A673 (cell line): ENCODE data around the gene LRRC10B. TPM values are rescaled to one million over a fixed set of nuclear protein-coding genes. Genes with fewer than 3 reads are reported as not detected.

Experiments
- BruUV-seq: library from RNA; stranded (reverse); fragments of 400-500 nt; replicated peaks from 2 replicates; lab custom pipeline; 2021; lab: Mats Ljungman, UMichigan
- CTCF ChIA-PET: fragments of 300-600 bp; sonication (Branson Sonifier 250); formaldehyde crosslinking; loops from one replicate; lab custom pipeline; 2022; ENCODE audit warnings: antibody characterized with exemption; lab: Charles Lee
- POLR2A ChIA-PET: fragments of 300-600 bp; sonication (Branson Sonifier 250); formaldehyde crosslinking; loops from one replicate; lab custom pipeline; 2022; ENCODE audit warnings: antibody characterized with exemption; ENCODE audit not compliant: low non-redundant PET; lab: Charles Lee
- DNase-seq: peaks from one replicate; pipeline ENCODE4 v3.0.0-alpha.2; 2015; ENCODE audit warnings: low spot score
- H3K27ac ChIP-seq: fragments of 200-600 bp; sonication (generic); 2 replicates; pipeline ENCODE4 v1.5.1; 2016; ENCODE audit warnings: mixed run types, low read depth, mild to moderate bottlenecking, mixed read lengths, antibody characterized with exemption, low read length; ENCODE audit not compliant: poor library complexity, severe bottlenecking
- H3K27me3 ChIP-seq: fragments of 200-600 bp; sonication (generic); replicated peaks from 2 replicates; pipeline ENCODE4 v1.6.1; 2017; ENCODE audit warnings: mixed run types, low read depth, mild to moderate bottlenecking, mixed read lengths, antibody characterized with exemption, low read length; ENCODE audit not compliant: insufficient read depth, poor library complexity
- H3K36me3 ChIP-seq: fragments of 200-600 bp; sonication (generic); 2 replicates; pipeline ENCODE4 v1.6.1; 2016; ENCODE audit warnings: mixed run types, mild to moderate bottlenecking, mixed read lengths, antibody characterized with exemption, low read length; ENCODE audit not compliant: insufficient read depth, poor library complexity, severe bottlenecking
- H3K4me1 ChIP-seq: fragments of 200-600 bp; sonication (generic); 2 replicates; pipeline ENCODE4 v1.6.1; 2017; ENCODE audit warnings: mixed run types, mild to moderate bottlenecking, mixed read lengths, antibody characterized with exemption, low read length; ENCODE audit not compliant: insufficient read depth, poor library complexity, severe bottlenecking
- H3K4me3 ChIP-seq: fragments of 200-600 bp; sonication (generic); 2 replicates; pipeline ENCODE4 v1.5.1; 2016; ENCODE audit warnings: low read depth, mixed run types, mild to moderate bottlenecking, mixed read lengths, low read length; ENCODE audit not compliant: poor library complexity, severe bottlenecking
- H3K9me3 ChIP-seq: fragments of 200-600 bp; sonication (generic); 2 replicates; pipeline ENCODE4 v1.6.1; 2016; ENCODE audit warnings: mixed run types, low read depth, mild to moderate bottlenecking, mixed read lengths, antibody characterized with exemption, low read length; ENCODE audit not compliant: poor library complexity, severe bottlenecking
- EZH2 ChIP-seq: fragments of 200-600 bp; sonication (generic); IDR thresholded peaks from 2 replicates; pipeline ENCODE4 v1.6.1; 2017; ENCODE audit warnings: borderline replicate concordance, low read depth, mild to moderate bottlenecking, mixed read lengths, antibody characterized with exemption, low read length; ENCODE audit not compliant: poor library complexity, severe bottlenecking
- intact Hi-C: fragments of 100-400 bp; cut with micrococcal nuclease; formaldehyde crosslinking; loops from one replicate; pipeline ENCODE4 v1.10.0; 2022; ENCODE audit not compliant: unreplicated experiment
- total RNA-seq: library from RNA; stranded (reverse); gene quantifications from 2 replicates; pipeline ENCODE4 v1.2.3, GENCODE V29; 2021
- TF ChIP-seq, protein P1 (sequence below): fragments of 300-800, 200-600 bp; sonication (generic); conservative IDR thresholded peaks from 2 replicates; pipeline ENCODE4 v1.5.1; 2017; ENCODE audit warnings: low read depth, mild to moderate bottlenecking, antibody characterized with exemption, low read length, moderate library complexity, mixed read lengths

LRRC10B gene
- total RNA-seq, 1 experiment from 2014 or later, result 17.4 TPM

- no peaks in the 10 kb centered on the region for H3K9me3 ChIP-seq
- H3K4me3 ChIP-seq, result no peak overlapping the region
- TF ChIP-seq EZH2, result no peak
- TF ChIP-seq, protein P1, sequence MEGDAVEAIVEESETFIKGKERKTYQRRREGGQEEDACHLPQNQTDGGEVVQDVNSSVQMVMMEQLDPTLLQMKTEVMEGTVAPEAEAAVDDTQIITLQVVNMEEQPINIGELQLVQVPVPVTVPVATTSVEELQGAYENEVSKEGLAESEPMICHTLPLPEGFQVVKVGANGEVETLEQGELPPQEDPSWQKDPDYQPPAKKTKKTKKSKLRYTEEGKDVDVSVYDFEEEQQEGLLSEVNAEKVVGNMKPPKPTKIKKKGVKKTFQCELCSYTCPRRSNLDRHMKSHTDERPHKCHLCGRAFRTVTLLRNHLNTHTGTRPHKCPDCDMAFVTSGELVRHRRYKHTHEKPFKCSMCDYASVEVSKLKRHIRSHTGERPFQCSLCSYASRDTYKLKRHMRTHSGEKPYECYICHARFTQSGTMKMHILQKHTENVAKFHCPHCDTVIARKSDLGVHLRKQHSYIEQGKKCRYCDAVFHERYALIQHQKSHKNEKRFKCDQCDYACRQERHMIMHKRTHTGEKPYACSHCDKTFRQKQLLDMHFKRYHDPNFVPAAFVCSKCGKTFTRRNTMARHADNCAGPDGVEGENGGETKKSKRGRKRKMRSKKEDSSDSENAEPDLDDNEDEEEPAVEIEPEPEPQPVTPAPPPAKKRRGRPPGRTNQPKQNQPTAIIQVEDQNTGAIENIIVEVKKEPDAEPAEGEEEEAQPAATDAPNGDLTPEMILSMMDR, result no peak
- POLR2A ChIA-PET, result no interaction called here
- BruUV-seq, result no TSS peak
- H3K36me3 ChIP-seq, result no peaks in the 10 kb centered on the region
- H3K4me1 ChIP-seq, result no peaks in the 10 kb centered on the region
- CTCF ChIA-PET, result interaction anchor here (1.6 to 1.7 kb wide), 2 partner anchors 9 to 27 kb away, joined by 4 read pairs; no protein-coding TSS in a partner anchor
- H3K27me3 ChIP-seq, result no peaks in the 10 kb centered on the region
- intact Hi-C loops, result loop anchor here (10.0 kb wide), 1 partner anchor 261 kb away; no protein-coding TSS in a partner anchor
- H3K27ac ChIP-seq, result no peak overlapping the region
- DNase-seq, result no peak
Measured at GRCh38 chr11:61473370-61474012, 35.1 kb upstream of the LRRC10B start.

- Histone ChIP-seq H3K27ac (no peak overlapping the region), H3K36me3 (no peaks in the 10 kb centered on the region), H3K27me3 (no peaks in the 10 kb centered on the region), H3K4me1 (no peaks in the 10 kb centered on the region), H3K4me3 (no peak overlapping the region), H3K9me3 (no peaks in the 10 kb centered on the region)
- intact Hi-C loops, result loop anchor here (10.0 kb wide), 1 partner anchor 261 kb away; no protein-coding TSS in a partner anchor
- DNase-seq, result no peak
- CTCF ChIA-PET, result interaction anchor here (1.7 kb wide), 1 partner anchor 8 kb away, joined by 4 read pairs; no protein-coding TSS in a partner anchor
- TF ChIP-seq EZH2, result no peak
- TF ChIP-seq, protein P1, result no peak
- POLR2A ChIA-PET, result interaction anchor here (0.5 kb wide), 1 partner anchor 14 kb away, joined by 11 read pairs; no protein-coding TSS in a partner anchor
- BruUV-seq, result TSS peak; percentile 21
Measured at GRCh38 chr11:61474013-61474643, 34.4 kb upstream of the LRRC10B start.

DNA sequence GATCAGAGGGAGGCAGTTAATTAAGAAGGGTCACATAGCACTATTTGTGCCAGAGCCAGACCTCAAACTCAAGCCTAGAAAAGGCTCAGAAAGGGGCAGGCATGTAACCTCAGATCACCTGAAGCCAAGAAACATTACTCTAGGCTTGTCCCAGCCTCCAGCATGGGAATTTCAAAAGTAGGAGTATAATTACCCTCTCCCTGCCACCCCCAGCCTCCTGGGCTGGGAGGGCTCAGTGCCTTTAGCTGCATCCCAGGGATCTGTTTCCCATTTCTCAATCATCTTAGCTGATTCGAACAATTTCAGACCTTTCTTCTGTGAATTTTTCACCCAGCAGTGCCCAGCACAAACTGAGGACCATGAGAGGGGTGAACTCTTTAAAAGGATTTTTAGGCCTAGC is 33.1 kb upstream of the LRRC10B start:
- no TSS peak for BruUV-seq
- H3K36me3 ChIP-seq, result no peaks in the 10 kb centered on the region
- no peaks in the 10 kb centered on the region for H3K9me3 ChIP-seq
- intact Hi-C loops, result loop anchor here (5.0 to 10.0 kb wide), 3 partner anchors 57 to 259 kb away; partner anchors contain the start of gene SYT7
- H3K27me3 ChIP-seq, result no peaks in the 10 kb centered on the region
- no peak overlapping the region for H3K4me3 ChIP-seq
- no peak overlapping the region for H3K27ac ChIP-seq
- DNase-seq, result no peak
- no peaks in the 10 kb centered on the region for H3K4me1 ChIP-seq
- CTCF ChIA-PET, result interaction anchor here (0.5 to 1.3 kb wide), 3 partner anchors 33 to 80 kb away, joined by 4 read pairs; partner anchors contain the start of gene LRRC10B
- TF ChIP-seq, protein P1, result no peak
- TF ChIP-seq EZH2, result no peak
- POLR2A ChIA-PET, result no interaction called here
